Activated CD4-positive, alpha-beta T cell treated with anti-CD3 and anti-CD28 coated beads for 1 hour (primary cell): ENCODE data around the gene BCR.
"Not testable (repeated sequence)": the region's sequence is repeated elsewhere in the genome, so short reads cannot be mapped to it uniquely, and the experiment has no call there.

ENCODE experiments used
- DNase-seq: peaks from one replicate; pipeline ENCODE4 v3.0.0-alpha.2; 2020

BCR gene

DNA sequence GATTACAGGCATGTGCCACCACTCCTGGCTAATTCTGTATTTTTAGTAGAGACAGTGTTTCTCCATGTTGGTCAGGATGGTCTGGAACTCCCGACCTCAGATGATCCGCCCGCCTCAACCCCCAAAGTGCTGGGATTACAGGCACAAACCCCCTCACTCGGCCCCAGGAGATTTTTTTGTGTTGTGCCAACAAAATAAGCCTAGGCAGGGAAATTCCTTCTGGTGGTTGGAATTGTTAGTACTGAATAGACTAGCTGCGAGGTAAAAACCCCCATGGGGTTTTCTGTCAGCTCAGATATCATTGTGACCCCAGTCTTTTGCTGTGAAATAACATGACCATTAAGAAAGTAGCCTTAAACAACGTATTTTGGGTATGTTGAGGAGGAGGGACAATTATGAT is 144.9 kb downstream of the BCR start:
- no peak for DNase-seq

DNA sequence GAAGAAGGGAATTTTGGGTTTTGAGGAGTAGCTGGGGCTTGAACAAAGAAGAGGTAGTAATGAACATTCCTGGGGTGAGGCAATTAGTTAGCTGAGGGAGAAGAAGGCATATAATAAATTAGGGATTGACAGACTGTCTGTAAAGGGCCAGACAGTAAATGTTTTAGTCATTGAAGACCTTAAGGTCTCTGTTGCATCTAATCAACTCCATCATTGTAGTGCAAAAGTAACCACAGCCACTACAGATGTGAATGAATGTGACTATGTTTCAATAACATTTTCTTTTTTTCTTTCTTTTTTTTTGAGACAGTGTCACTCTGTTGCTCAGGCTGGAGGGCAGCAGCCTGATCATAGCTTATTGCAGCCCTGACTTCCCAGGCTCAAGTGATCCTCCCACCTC is 153.5 kb downstream of the BCR start:
- DNase-seq = not testable (repeated sequence)

DNA sequence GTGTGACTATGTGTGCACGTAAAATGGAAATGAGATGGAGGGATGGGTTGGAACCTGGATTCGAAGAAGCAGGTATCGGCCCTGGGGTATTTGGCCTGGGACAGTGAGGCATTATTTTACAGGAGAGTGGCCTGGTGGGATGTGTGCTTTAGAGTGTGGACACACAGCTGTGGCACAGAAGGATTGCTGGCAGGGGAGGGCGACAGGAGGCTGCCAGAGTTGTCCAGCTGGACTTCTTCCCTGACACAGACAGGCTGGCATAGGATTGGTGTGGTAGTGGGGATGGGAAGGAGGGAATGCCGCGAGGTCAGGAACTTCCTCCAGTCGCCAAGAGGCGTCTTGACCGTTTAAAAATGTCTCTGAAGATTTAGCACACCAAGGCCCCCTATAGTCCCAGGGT is 157.4 kb downstream of the BCR start:
- not testable (repeated sequence) for DNase-seq

DNA sequence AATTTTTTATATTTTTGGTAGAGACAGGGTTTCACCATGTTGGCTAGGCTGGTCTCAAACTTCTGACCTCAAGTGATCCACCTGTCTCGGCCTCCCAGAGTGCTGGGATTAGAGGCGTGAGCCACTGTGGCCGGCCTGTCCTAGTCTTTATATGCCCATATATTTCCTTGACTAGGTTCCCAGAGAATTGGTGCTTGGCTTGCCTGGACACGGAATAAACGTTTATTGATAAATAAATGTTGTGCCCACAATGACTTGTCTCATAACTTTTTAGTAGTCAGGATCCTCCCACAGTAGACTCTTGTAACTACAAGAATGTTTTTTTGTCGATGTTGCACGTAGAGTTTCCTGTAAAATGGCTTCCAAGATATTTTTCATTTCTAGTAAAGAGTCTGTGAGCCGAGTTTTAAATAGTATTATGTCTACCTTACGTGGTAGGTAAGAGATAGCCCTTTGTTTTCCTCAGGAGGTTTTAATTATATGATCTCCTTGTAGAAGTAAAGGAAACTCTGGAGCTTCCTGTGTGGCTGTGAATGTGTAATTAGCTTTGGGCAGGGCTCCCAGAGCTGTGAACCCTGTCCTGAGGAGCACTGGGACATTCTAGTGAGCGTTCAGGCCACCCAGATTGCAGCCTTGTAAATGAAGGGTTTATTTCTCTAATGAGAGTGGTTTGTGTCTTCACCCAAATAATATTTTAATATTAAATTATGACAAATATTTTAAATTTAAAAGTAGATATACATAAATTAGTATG is 161.8 kb downstream of the BCR start:
- not testable (repeated sequence) for DNase-seq

DNA sequence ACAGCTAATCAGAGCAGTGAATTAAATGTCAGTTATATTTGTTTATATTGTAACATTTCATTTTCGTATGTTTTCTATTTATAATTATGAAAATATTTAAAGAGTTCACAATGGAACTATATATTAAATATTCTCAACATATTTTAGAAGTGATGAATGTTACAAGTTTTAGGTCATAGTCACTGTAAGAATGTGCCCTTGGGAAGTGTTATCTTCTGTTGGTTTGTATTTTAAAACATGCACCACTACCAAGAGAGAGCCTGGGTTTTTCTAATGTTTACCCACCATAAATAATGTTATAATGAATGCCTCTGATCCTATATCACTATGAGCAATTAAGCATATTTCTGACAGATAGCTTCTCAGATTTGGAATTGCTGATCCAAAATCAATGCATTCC is 171.0 kb downstream of the BCR start:
- DNase-seq = no peak

DNA sequence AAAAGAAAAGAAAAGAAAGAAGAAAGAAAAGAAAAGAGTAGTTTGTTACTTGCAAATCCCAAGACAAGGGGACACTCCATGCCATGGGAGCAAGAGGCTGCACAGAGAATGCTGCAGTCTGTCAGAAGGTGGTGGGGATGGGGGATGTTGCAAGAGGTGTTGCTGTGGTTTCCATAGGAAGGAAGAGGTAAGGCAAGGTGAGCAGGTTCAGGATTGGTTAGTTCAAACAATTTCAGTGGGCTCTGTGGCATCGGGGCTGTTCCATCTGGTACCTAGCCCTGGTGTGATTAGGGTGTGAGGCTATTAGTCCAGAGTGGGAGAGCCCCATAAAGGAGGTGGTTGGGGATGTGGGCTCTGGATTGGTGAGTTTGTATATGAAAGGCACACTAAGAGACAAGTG is 172.7 kb downstream of the BCR start:
- DNase-seq = no peak

DNA sequence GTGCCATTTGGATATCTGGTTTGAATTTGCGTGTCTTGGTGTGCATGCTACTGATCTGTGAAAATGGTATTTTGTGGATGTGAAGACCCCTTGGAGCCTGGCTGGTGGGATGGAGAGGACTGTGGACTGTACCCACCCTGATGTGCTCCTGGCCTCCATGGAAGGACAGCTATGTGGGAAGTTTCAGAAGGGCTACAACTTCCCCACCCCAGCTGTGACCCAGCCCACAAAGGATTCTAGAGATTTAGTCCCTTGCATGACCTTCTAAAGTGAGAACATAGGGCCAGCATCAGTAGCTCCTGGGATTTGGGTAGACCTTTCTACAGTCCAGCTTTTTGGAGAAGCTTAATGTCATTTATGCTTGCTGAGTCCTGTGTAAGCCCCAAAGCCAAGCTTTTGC is 173.4 kb downstream of the BCR start:
- DNase-seq = no peak

DNA sequence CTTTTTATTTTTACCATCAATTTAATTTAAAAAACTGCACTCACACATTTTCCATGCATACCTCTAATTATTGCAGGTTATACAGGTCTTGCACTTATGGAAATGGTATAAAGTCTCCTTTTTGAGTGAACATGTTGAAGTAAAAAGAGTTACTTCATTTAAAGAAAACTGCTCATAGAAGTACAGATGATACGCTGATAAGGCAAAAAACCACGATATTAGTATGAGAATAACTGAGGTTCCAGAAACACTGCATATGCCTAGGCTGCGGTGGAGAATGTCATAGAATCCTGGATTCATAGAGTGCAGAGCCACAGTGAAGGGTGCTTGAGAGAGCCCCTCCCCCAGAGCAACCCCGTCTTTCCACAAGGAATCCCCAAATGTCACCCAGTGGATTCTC is 175.8 kb downstream of the BCR start:
- DNase-seq = no peak

DNA sequence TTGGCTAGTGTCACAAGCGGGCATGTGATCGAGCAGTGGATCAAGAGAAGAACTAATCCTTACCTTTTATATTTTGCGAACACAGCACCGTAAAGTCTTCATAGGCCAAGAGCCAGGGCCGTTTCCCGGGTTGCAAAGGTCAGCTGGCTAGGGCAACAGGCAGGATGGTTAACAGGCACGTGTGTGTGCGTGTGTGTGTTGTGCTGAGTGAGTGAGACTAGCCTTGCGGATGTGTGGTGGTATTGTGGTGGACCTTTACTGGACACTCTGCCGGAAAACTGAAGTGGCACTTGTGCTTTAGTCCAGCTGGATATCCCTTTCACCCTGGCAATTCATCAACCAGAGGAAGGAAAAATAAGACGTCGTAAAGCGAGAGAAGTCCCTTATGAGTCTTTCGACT is 176.7 kb downstream of the BCR start:
- no peak for DNase-seq

DNA sequence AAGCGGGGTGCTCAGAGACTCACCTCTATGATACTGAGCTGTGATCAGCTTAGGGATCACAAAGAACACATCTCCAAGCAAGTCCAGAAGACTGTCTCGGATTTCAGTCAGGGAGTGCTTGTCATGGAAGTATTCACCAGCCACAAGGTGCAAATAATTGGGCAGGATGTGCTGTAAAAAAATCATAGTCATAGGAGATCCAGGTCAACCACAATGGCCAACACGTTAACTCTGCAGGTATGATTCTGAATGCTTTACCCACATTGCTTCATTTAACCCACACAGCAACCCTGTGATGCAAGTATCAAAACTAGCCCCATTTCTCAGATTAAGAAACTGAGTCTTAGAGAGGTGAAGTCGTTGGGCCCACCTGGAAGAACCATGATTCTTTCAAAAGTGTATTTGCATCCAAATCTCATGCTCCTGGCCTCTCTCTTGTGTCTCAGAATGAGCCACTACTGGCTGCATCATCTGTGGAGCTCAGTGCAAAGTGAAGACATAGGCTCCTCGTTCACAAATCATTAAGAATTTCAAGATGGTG is 179.3 kb downstream of the BCR start:
- no peak for DNase-seq

DNA sequence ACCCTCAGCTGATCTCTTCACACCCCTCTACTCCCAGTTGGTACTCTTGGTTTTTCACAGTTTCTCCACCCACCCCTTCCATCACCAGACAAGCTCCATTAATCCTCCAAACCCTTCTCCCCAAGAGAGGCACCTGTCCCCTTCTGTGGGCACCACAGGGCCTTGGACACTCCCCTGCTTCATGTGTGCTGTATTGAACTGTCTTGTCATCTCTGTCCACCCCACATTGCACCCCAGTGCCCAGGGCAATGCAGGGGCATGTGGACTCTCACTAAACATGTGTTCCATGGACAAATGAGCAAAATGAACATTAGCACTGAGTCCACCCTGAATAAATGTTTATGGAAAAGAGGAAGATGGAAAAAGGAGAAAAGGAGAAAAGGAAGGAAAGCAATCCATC is 181.4 kb downstream of the BCR start:
- no peak for DNase-seq

DNA sequence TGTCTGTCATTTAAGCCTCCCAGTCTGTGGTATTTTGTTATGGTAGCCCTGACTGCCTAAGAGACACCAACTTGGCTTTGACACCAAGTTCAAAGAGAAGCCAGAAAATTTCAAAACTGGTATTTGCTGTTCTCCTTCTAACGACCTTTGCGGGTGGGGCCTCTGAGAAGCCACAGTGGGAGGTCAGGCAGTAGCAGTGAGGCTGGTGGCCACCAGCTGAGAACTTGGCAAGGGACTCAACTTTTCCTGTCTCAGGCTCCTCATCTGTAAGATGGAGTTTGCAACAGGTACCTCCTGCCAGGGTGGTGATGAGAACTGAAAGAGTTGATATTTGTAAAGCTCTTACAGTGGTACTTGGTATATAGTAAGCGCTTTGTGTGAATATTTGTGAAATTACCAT is 183.4 kb downstream of the BCR start:
- no peak for DNase-seq

DNA sequence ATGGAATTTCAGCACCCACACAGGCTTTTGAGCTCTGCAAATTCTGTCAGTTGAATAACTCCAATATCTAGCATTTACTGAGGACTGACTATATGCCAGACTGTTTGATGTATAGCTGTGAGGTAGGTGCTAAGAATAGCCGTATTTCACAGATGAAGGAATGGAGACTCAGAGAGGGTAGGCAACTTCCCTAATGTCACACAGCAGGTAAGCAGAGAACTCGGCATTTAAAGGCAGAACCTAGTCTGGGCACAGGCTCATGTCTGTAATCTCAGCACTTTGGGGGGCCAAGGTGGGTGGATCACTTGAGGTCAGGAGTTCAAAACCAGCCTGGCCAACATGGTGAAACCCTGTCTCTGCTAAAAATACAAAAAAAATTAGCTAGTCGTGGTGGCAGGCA is 184.1 kb downstream of the BCR start:
- no peak for DNase-seq

DNA sequence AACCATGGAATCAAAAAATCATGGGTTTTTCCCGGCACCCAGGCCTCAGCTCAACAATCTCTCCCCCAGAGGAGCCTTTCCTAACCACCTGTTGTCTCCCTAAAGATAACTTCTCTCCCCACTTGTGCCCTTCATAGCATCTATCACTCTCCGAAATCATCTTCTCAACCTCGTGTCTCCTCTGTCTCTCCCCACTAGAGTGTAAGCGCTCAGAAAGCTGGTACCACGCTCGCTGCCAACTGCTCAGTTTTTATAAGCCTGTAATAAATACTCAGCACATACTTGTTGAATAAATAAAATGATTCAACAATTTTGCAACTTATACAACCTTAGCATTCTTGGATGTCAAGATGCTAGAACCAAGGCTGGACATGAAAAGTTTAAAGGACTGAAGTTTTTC is 185.2 kb downstream of the BCR start:
- no peak for DNase-seq

DNA sequence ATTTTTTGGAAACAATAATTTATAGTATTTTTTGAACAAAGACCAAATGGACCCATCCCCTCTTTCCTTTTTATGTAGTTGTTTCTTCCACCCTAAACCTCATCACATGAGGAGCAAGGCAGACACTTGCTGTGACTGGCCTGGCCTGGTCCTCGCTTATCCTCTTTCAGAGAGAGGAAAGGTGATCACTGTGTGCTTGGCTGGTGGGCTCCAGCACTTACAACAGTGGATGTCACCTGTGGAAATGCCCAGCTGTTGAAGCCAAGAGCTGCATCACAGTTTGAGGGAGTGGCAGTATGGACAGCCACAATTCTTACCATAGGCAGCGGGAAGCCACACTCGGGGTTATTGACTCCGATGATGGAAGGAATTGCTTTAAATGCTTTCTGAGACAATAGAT is 185.7 kb downstream of the BCR start:
- no peak for DNase-seq

DNA sequence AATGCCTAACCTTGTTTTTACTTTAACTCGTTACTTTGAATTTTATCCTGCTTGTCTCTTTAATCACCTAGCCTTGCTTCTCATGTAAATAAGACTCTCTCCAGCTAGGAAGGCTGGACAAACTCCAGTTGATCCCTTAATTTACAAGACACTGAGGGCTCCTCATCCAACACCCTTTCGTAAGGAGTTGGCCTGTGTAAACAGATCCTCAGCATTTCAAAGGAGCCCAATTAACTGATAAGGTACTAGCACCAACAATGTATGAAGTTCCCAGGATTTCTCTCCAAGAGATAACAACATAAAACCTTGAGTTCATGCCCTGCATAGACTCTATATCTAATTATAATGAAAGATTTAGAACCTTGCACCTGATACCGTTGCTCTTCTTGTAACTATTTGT is 186.9 kb downstream of the BCR start:
- not testable (repeated sequence) for DNase-seq
